Measurements from ENCODE around the gene RELA.

- TF ChIP-seq EZH2 (IDR thresholded peaks at IDR 0.05; ENCODE audit: borderline replicate concordance, low read depth, low read length, poor library complexity, severe bottlenecking) (no peak), CTCF (conservative IDR thresholded peaks at IDR 0.05; ENCODE audit: low read depth, low read length) (no peak)
Observed at GRCh38 chr11:65663639-65664200, 1.0 kb upstream of the RELA start.
